ENCODE results near the gene SLC16A11. TPM values are rescaled to one million over a fixed set of nuclear protein-coding genes. Genes with fewer than 3 reads are reported as not detected.

Gene SLC16A11
- total RNA-seq, 4 donors from 2014 or later = 1.2 to 2.2 TPM; not detected in 2

GRCh38 chr17:7045492-7046126 lies 1.7 kb upstream of the SLC16A11 start:
- intact Hi-C loops (cut with DNase I; ENCODE audit: low total_unique reads) = loop anchor here (10.0 kb wide), 1 partner anchor 539 kb away; the partner anchor contains the start of gene MPDU1
- peak; percentile 63 for DNase-seq
- Histone ChIP-seq H3K36me3 (no peaks in the 10 kb centered on the region), H3K27me3 (peaks cover 17% of the 10 kb centered on the region), H3K27ac (peak overlapping the region; percentile 75 to 94 (median 82)), H3K9me3 (no peaks in the 10 kb centered on the region), H3K4me3 (peak overlapping the region in 3 of 4 donors; percentile 17 to 41 (median 21)), H3K4me1 (peaks cover 25 to 48% (median 37%) of the 10 kb centered on the region in 4 donors)
- no peak for TF ChIP-seq POLR2A (IDR thresholded peaks at IDR 0.05)
- no peak for TF ChIP-seq EP300 (IDR thresholded peaks at IDR 0.05; ENCODE audit: low read depth)
- TF ChIP-seq POLR2AphosphoS5 (IDR thresholded peaks at IDR 0.05) = peak in 1 of 3 donors; percentile 1
- peak; percentile 73 to 95 (median 77) for TF ChIP-seq CTCF (IDR thresholded peaks at IDR 0.05)
- 28 to 34% methylated on average over 2 to 5 of the region's 5 CpGs for WGBS, 2 donors (ENCODE audit: low coverage in 1 of 2)
- in situ Hi-C loops (cut with MboI; ENCODE audit: low pct_ligation_motif_present in 1 of 4, low pct_unique_long_range_greater_than_20kb in 1 of 4, low sequenced_read_pairs in 3 of 4) = loop anchor here (5.0 to 25.0 kb wide), 4 partner anchors 92 to 292 kb away; partner anchors contain the start of genes SLC2A4 (in 2 of the 4), YBX2 (in 2 of the 4), ACADVL (in 1 of the 4) and ACAP1 (in 1 of the 4)

DNA sequence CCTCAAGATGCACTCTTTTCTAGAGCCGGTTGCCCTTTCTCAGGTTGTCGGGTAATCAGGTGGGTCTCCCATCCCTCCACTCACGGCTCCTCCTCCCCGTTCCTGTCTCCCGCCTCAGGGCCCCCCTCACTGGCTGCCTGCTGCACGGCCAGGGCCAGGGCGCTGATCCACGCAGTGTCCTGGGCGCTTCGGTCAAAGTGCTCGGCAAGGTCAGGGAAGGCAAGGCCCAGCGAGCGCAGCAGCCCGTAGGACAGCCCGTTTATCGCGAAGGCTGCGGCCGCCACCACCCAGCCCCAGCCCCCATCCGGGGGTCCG lies 753 bp downstream of the SLC16A11 start:
- peaks cover 17% of the 10 kb centered on the region for H3K27me3 ChIP-seq
- 3% methylated on average over 8 of the region's 21 CpGs; no CpG with 5 or more reads in 1 of the 2 donors for WGBS, 2 donors (ENCODE audit: low coverage in 1 of 2)
- H3K9me3 ChIP-seq = no peaks in the 10 kb centered on the region
- peak; percentile 24 for DNase-seq
- peak overlapping the region; percentile 27 to 49 (median 41) for H3K4me3 ChIP-seq
- TF ChIP-seq EP300 (IDR thresholded peaks at IDR 0.05; ENCODE audit: low read depth) = no peak
- no peak for TF ChIP-seq CTCF (IDR thresholded peaks at IDR 0.05)
- TF ChIP-seq POLR2A (IDR thresholded peaks at IDR 0.05) = no peak
- peak in 1 of 3 donors; percentile 0 for TF ChIP-seq POLR2AphosphoS5 (IDR thresholded peaks at IDR 0.05)
- H3K36me3 ChIP-seq = no peaks in the 10 kb centered on the region
- intact Hi-C loops (cut with DNase I; ENCODE audit: low total_unique reads) (loop anchor here (10.0 kb wide), 1 partner anchor 542 kb away; the partner anchor contains the start of gene MPDU1), in situ Hi-C loops (cut with MboI; ENCODE audit: low pct_ligation_motif_present in 1 of 4, low pct_unique_long_range_greater_than_20kb in 1 of 4, low sequenced_read_pairs in 3 of 4) (loop anchor here in 3 of 4 donors (10.0 to 25.0 kb wide), 3 partner anchors 172 to 294 kb away; partner anchors contain the start of genes SLC2A4 (in 2 of the 3), YBX2 (in 2 of the 3), ACADVL (in 1 of the 3) and ACAP1 (in 1 of the 3))
- H3K4me1 ChIP-seq = peaks cover 25 to 48% (median 37%) of the 10 kb centered on the region in 4 donors
- peak overlapping the region; percentile 27 to 69 (median 44) for H3K27ac ChIP-seq

DNA sequence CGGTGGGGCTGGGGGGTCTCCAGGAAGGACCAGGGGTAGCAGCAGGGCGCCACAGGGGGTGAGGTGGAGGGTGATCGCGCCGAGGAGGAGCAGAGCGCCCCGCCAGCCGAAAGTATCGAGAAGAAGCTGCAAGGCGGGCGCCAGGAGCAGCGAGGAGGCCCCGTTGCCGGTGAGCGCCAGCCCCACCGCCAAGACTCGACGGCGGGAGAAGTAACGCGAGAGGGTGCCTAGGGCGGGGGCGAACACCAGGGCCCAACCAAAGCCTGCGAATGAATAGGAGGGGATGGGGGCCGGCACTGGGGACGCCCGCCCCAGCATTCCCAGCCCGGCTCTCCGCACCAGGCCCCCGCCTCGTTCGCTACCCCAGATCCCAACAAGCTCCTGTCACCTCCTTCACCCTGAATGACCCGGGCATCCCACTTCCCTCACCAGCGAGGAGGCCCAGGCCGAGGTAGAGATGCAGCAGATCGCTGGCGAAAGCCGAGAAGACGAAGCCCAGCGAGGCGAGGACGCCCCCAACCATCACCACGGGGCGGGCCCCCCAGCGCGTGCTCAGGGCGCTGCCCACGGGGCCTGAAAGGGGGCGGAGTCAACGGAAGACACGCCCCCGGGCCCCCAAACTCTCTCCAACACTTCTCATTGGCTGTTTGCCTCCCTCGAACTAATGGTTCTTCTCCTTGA lies 1.3 kb downstream of the SLC16A11 start:
- H3K27ac ChIP-seq = peak overlapping the region in 3 of 4 donors; percentile 28 to 69 (median 35)
- H3K36me3 ChIP-seq = no peaks in the 10 kb centered on the region
- peak overlapping the region in 3 of 4 donors; percentile 27 to 49 (median 46) for H3K4me3 ChIP-seq
- in situ Hi-C loops (cut with MboI; ENCODE audit: low pct_ligation_motif_present in 1 of 4, low pct_unique_long_range_greater_than_20kb in 1 of 4, low sequenced_read_pairs in 3 of 4) (loop anchor here in 3 of 4 donors (10.0 to 25.0 kb wide), 3 partner anchors 172 to 295 kb away; partner anchors contain the start of genes SLC2A4 (in 2 of the 3), YBX2 (in 2 of the 3), ACADVL (in 1 of the 3) and ACAP1 (in 1 of the 3)), intact Hi-C loops (cut with DNase I; ENCODE audit: low total_unique reads) (loop anchor here (10.0 kb wide), 1 partner anchor 542 kb away; the partner anchor contains the start of gene MPDU1)
- peaks cover 17% of the 10 kb centered on the region for H3K27me3 ChIP-seq
- H3K9me3 ChIP-seq = no peaks in the 10 kb centered on the region
- TF ChIP-seq EP300 (IDR thresholded peaks at IDR 0.05; ENCODE audit: low read depth) (no peak), CTCF (IDR thresholded peaks at IDR 0.05) (no peak), POLR2A (IDR thresholded peaks at IDR 0.05) (no peak), POLR2AphosphoS5 (IDR thresholded peaks at IDR 0.05) (no peak)
- DNase-seq = no peak
- H3K4me1 ChIP-seq = peaks cover 25 to 50% (median 37%) of the 10 kb centered on the region in 4 donors
- WGBS, 2 donors (ENCODE audit: low coverage in 1 of 2) = 44% methylated on average over 48 of the region's 53 CpGs; no CpG with 5 or more reads in 1 of the 2 donors
